ENCODE data around the gene KDM4F. TPM values are rescaled to one million over a fixed set of nuclear protein-coding genes. Genes with fewer than 3 reads are reported as not detected.
"Not testable (repeated sequence)": the region's sequence is repeated elsewhere in the genome, so short reads cannot be mapped to it uniquely, and the experiment has no call there.

KDM4F gene
- not detected for total RNA-seq

GRCh38 chr11:95049122-95049521, at the start of gene KDM4F:
KDM4F (plus strand) TSS chr11:95049422.
- DNase-seq: not testable (repeated sequence)

GRCh38 chr11:95003716-95004115, 45.5 kb upstream of the KDM4F start:
- no peak for DNase-seq

GRCh38 chr11:95005642-95006041, 43.6 kb upstream of the KDM4F start:
- DNase-seq: no peak

- DNase-seq: no peak
Measured at GRCh38 chr11:95011376-95011775, 37.8 kb upstream of the KDM4F start.

DNA sequence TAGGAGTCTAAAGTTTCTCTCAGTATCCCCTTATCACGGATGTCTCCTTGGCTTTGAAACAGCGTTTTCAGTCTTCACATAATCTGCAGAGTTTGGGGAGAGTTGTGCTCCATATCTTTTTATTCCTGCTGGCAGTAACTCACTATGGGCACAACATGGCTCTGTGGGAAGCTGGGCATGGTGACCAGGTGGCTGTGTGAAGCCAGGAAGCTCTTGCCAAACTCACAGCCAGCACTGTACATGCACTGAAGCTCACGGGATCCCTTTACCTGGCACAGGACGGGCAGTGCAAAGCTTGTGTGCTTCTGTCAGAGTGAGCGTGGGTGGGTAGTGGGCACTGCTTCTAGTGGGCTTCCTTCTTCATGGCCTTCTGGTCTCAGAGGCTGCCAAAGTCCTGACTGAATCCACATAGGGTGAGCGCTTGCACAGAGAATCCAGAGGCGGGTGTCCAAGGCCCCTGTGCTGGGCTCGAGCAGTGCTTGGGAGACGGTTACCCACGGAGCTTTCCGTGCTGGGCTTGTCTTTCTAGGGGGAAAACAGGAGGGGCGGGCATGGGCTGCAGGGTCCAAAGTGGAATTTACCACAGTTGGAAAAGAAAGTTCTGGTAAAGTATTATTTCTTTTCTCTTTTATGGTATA, 34.9 kb upstream of the KDM4F start:
- no peak for DNase-seq

DNA sequence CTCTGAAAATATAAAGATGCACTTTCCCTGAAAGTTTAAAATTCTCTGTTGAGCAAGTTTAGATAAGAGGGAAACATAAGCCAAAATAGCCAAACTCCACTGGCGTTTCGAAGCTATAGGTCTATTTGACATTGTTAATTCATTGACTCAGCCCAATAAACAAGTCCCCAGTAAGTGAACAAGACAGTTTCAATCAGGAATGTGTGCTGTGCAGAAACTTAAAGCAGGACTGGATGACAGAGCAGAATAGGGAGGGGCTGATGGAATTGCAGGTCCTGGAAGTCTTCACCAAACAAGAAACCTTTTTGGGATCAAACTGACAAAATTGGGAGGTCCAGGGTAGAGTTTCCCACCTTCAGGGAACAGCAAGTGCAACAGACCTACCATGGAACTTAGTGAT, 33.1 kb upstream of the KDM4F start:
- no peak for DNase-seq

DNA sequence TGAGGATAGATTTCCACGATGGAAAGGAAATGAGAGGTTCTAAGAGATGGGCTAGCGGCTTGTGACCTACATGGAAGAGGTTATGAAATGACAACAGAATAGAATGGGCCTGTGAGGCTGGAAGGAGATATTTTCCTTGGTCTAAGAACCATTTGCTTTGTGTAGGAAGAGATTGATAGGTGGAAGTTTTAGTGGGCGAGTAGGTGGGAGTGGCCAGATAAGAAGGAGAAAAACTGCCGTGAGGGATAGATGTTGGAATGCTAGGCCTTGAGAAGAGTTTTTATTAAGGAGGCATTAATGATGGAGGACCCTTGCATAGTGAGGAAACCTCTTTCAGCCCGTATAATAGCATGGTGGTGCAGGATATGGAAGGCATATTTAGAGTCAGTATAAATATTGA, 27.8 kb upstream of the KDM4F start:
- DNase-seq: not testable (repeated sequence)

DNA sequence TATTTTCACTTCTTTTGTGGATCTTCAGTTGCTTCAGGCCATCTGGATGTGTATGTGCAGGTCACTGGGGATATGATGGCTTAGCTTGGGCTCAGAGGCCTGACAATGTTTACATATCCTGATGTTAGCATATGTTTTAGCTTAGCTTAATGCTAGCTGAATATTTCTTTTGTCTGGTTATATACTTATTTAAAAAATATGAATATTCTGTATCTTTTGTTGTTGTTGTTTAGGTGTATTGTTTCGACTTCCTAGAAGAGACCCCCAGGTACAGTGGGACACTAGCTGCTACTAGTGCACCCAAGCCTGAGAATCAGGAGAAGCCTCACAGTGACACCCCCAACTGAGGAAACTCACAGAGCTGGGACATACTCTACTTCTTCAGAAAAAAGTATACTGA, 24.3 kb upstream of the KDM4F start, which contains the start of gene KDM4E:
Gene KDM4E (plus strand): TSS at position 301 of the 400 bp plus-strand sequence. CDS start 300 bp downstream, outside the sequence.
- no peak for DNase-seq

GRCh38 chr11:95025594-95025993, 23.6 kb upstream of the KDM4F start:
- not testable (repeated sequence) for DNase-seq

- no peak for DNase-seq
Measured at GRCh38 chr11:95028357-95028756, 20.9 kb upstream of the KDM4F start.

GRCh38 chr11:95033051-95033450, 16.2 kb upstream of the KDM4F start:
- no peak for DNase-seq

GRCh38 chr11:95035316-95035715, 13.9 kb upstream of the KDM4F start:
- DNase-seq: no peak

GRCh38 chr11:95037356-95038035, 11.7 kb upstream of the KDM4F start:
- not testable (repeated sequence) for DNase-seq

DNA sequence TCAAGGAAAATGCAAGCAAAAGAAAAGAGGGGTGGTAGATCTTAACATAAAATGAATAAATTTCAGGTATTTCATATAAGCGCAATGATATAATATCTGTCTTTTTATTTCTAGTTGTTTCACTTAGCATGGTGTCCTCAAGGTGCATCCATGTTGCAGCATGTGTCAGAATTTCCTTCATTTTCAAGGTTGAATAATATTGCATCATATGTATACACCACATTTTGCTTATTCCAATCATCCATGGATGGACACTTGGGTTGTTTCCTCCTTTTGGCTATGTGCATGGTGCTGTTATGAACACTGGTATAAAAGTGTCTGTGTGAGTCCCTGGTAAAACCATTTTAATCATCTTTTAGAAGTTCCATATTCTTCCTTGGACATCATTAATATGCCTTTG, 7.0 kb upstream of the KDM4F start:
- DNase-seq: no peak

DNA sequence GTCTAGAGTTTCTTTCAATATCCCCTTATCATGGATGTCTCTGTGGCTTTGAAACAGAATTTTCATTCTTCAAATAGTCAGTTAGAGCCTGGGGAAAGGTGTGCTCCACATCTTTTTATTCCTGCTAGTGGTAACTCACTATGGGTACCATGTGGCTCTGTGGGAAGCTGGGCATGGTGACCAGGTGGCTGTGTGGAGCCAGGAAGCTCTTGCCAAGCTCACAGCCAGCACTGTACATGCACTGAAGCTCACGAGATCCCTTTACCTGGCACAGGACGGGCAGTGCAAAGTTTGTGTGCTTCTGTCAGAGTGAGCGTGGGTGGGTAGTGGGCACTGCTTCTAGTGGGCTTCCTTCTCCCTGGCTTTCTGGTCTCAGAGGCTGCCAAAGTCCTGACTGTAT, 6.3 kb upstream of the KDM4F start:
- no peak for DNase-seq

DNA sequence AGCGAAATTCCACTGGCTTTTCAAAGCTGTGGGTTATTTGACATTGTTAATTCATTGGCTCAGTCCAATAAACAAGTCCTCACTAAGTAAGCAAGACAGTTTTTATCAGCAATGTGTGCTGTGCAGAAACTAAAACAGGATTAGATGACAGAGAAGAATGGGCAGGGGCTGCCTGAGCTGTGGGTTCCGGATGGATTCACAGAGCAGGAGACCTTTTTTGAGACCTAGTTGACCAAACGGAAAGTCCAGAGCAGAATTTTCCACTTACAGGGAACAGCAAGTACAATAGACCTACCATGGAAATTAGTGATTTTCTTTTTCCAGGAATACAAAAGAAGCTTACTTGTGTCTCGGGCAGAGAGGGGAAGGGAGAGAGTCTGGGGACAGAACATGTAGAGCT, 5.2 kb upstream of the KDM4F start:
- DNase-seq: no peak

DNA sequence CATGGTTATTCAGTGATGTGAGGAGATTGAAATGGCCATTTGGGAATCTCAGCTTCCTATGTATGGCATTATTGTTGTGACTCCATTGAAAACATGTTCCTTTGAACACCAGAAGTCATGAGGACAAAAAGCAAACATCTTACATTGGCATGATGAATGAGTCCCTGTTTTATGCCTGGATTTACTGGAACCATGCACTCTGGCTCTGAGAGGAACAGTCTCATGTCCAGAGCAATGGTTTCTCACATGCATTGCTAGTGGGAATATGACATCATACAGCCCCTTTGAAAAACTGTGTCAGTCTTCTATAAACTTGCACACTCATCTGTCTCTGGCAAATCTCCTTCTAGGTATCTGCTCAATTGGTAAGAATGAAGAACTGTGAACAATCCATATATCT, 3.4 kb upstream of the KDM4F start:
- peak; percentile 7 for DNase-seq

DNA sequence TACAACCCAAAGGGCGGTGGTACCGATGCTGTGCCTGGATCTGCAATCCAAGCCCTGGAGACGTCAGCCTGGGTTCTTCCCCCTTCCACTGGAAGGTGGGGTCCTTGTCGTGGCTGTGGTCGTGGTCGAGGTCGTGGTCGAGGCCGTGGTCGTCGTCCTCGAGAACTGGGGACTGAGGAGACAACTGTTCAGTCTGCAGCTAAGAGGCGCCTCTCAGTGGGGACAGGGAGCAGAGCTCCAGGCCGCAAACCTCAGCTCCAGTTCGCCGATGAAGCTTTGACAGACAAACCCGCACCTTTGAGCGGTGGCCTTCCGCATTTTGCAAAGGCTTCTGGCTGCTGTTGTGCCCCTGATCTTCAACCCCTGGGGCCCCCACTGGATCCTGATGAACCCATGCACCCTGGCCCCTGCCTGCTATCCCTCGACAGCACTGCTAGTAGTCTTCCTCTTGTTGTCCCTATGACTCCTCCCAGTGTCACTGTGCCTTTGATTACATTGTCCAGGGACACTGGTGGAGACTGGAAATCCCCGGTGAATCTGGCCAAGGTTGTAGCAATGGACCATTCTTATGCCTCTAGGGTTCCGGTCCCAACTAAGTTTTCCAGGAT, 1.5 kb downstream of the KDM4F start:
- DNase-seq: no peak

- no peak for DNase-seq
Measured at GRCh38 chr11:95054356-95054755, 5.1 kb downstream of the KDM4F start.

DNA sequence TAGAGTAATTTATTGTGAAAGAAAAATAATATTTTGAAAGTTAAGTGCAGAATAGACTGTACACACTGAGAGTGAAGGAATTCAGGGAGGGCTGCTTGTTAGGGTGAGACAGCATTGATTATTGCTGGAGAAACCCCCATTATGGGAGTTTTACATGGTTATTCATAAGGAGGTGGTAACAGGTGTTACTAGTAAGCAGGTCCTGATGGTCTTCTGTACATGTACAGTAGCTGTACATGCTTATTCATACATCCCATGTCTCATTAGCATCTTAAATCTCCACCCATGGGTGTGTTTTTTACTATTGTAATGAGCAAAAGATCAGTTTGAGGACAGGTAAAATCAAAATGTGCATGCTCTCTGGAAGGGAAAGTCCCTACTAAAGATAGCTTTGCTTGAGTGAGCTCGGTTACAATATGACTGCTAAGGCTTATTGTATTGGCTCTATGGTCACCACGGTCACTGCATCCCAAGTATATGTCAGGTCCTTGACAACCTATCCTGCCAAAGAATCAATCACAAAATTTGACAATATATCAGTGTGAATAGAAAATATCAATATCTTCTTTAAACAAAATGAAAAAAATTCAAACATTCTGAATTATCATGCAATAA, 6.2 kb downstream of the KDM4F start:
- no peak for DNase-seq

- DNase-seq: no peak
Measured at GRCh38 chr11:95057959-95058358, 8.7 kb downstream of the KDM4F start.

DNA sequence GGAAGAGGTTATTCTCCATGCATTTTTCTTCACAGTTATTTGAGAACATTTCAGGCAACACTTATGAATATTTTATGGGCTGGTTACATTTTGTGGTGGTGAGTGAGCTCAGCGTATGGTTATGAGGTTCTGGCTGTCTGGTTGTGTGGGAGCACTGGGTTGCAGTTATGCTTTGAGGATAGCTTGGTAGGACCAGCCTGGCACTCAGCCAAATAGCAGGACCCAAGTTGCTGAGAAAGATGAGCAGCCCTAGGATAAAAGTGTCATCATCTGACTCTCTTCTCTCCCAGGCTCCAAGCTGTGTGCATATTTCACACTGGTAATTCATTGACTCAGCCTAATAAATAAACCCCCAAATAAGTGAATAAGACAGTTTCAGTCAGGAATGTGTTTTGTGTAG, 9.4 kb downstream of the KDM4F start:
- no peak for DNase-seq

GRCh38 chr11:95059046-95059445, 9.8 kb downstream of the KDM4F start:
- no peak for DNase-seq
